ENCODE measurements around the gene SRSF3.

The SRSF3 gene

DNA sequence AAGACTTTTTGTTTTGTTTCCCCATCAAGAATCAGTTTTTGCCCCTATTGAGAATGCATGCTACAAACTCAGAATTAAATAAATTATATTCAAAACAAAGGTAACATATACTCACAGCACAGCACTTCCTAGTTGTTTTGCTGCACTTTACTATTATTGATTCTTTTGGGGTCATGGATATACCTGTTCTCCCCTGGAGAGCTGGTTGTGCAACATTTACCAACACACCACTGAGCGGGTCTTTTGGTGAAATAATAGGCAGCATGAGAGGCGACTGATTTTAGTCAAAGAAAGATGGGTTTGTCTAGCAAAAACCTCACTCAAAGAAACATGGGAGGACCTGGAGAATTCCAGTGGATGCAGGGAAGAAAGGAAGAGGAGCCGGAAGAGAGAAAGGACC is 44.4 kb downstream of the SRSF3 start:
- TF ChIP-seq, protein P1, sequence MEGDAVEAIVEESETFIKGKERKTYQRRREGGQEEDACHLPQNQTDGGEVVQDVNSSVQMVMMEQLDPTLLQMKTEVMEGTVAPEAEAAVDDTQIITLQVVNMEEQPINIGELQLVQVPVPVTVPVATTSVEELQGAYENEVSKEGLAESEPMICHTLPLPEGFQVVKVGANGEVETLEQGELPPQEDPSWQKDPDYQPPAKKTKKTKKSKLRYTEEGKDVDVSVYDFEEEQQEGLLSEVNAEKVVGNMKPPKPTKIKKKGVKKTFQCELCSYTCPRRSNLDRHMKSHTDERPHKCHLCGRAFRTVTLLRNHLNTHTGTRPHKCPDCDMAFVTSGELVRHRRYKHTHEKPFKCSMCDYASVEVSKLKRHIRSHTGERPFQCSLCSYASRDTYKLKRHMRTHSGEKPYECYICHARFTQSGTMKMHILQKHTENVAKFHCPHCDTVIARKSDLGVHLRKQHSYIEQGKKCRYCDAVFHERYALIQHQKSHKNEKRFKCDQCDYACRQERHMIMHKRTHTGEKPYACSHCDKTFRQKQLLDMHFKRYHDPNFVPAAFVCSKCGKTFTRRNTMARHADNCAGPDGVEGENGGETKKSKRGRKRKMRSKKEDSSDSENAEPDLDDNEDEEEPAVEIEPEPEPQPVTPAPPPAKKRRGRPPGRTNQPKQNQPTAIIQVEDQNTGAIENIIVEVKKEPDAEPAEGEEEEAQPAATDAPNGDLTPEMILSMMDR (IDR thresholded peaks at IDR 0.05; ENCODE audit: low read depth, low read length), result no peak
- H3K4me3 ChIP-seq (ENCODE audit: low read depth, low read length), result no peak overlapping the region

- TF ChIP-seq, protein P1 (IDR thresholded peaks at IDR 0.05; ENCODE audit: low read depth, low read length), result no peak
- H3K4me3 ChIP-seq (ENCODE audit: low read depth, low read length), result no peak overlapping the region
Observed at GRCh38 chr6:36639171-36639808, 45.1 kb downstream of the SRSF3 start.

GRCh38 chr6:36641543-36641942 is 47.4 kb downstream of the SRSF3 start:
- no peak overlapping the region for H3K4me3 ChIP-seq (ENCODE audit: low read depth, low read length)
- TF ChIP-seq, protein P1 (IDR thresholded peaks at IDR 0.05; ENCODE audit: low read depth, low read length), result no peak

DNA sequence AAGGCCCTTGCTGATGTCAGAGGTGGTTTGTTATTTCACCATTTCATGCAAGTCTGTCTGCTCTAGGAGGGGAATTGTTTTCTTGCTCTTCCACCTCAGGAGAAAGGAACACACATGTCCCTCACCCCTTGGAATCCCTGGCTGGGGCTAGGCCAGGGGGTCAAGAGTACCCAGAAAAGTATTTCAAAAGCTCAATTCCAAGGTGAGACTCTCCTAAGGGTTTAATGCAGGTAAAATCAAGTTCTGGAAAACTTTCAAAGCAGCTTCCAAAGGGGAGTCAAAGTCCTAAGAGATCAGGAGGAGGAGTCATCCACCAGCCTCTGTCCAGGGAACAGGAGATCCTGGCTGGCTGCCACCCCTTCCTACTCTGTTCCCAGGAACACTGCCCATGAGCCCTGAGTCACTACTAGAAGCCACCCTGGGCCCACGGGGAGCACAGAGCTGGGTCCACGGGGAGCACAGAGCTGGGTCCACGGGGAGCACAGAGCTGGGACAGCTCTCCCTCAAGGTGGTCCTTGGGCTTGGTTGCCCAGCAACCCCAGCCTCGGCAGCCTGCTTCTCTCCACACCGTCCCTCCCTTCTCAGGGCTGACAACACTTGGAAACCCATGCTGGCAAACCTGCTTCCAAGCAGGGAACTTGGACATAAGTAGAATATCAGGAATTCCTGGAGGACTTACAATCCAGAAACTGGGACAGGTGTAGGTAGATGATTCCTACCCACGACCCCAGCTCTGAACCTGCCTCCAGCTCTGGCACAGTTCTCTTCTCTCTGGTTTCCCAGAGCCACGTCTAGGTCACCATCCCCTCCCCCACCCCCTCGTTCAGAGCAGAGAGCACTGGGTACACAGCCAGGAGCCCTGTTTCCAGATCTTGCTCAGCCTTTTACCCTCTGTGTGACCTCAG is 49.0 kb downstream of the SRSF3 start:
- no peak overlapping the region for H3K4me3 ChIP-seq (ENCODE audit: low read depth, low read length)
- TF ChIP-seq, protein P1 (IDR thresholded peaks at IDR 0.05; ENCODE audit: low read depth, low read length), result no peak

- no peak overlapping the region for H3K4me3 ChIP-seq (ENCODE audit: low read depth, low read length)
- TF ChIP-seq, protein P1 (IDR thresholded peaks at IDR 0.05; ENCODE audit: low read depth, low read length), result no peak
Observed at GRCh38 chr6:36643977-36644376, 49.8 kb downstream of the SRSF3 start.

DNA sequence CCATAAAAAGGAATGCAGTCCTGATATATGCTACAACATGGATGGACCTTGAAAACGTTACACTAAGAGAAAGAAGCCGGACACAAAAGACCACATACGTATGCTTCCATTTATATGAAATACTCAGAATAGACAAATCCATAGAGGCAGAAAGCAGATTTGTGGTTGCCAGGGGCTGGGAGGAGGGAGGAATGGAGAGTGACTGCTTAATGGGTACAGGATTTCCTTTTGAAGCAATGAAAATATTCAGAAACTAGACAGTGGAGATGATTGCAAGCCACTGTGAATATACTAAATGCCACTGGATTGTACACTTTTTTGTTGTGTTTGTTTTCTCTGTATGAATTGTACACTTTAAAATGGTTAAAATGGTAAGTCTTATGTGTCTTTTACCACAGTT is 54.9 kb downstream of the SRSF3 start:
- TF ChIP-seq, protein P1 (IDR thresholded peaks at IDR 0.05; ENCODE audit: low read depth, low read length), result no peak
- H3K4me3 ChIP-seq (ENCODE audit: low read depth, low read length), result no peak overlapping the region

Measured in WI38 (cell line).